K562 (cell line): ENCODE data around the gene NUP50. TPM values are rescaled to one million over a fixed set of nuclear protein-coding genes. Genes with fewer than 3 reads are reported as not detected.

ENCODE experiments used
- ATAC-seq: fragments of 200-7000 bp; cut with Tn5 transposase; 3 replicates; pipeline ENCODE4 v1.9.1; 2020; ENCODE audit warnings: moderate library complexity
- BruUV-seq: library from RNA; stranded (reverse); fragments of 400-500 nt; replicated peaks from 2 replicates; lab custom pipeline; 2021; lab: Mats Ljungman, UMichigan
- CTCF ChIA-PET: fragments of 300-600 bp; formaldehyde crosslinking; extraction: SDS; loops from one replicate; lab custom pipeline; 2021; ENCODE audit warnings: low intra/inter-chr PET ratio; lab: Yijun Ruan, JAX
- POLR2A ChIA-PET: fragments of 300-600, 350-650 bp; sonication (Branson Sonifier 250); formaldehyde crosslinking; extraction: SDS; loops from one replicate; lab custom pipeline; 2021; ENCODE audit warnings: antibody characterized with exemption, inconsistent platforms; lab: Yijun Ruan, JAX
- DNase-seq, 4 experiments: peaks; one replicate each; pipeline versions ENCODE4 v3.0.0 to v3.0.0-alpha.2; 2011 to 2018; ENCODE audit warnings: low spot score in 3 of 4, mixed read lengths in 3 of 4; ENCODE audit errors: extremely low read depth in 1 of 4
- FAIRE-seq: peaks from 2 replicates; lab custom pipeline; 2011; peaks lifted over from hg19 to GRCh38; lab: Jason Lieb, UNC
- H2AFZ ChIP-seq: 2 replicates; pipeline ENCODE4 v1.6.0; 2011; ENCODE audit warnings: low read depth, low read length, control low read depth, inconsistent platforms
- H3K27ac ChIP-seq: fragments of 200-600 bp; 3 replicates; pipeline ENCODE4 v1.8.0; 2011; ENCODE audit warnings: low read depth, mild to moderate bottlenecking, control low read depth, inconsistent platforms, low read length, moderate library complexity, mixed read lengths; ENCODE audit errors: extremely low read depth
- H3K27me3 ChIP-seq, 2 experiments: fragments of 300-600 bp in 1 of 2; 2 replicates in 1 of 2; 3 replicates in 1 of 2; pipeline versions ENCODE4 v1.6.0 to v1.8.0; 2011; ENCODE audit warnings: inconsistent platforms in 2 of 2, low read length in 2 of 2, mild to moderate bottlenecking in 1 of 2, mixed read lengths in 1 of 2, moderate library complexity in 1 of 2; ENCODE audit not compliant: control insufficient read depth in 2 of 2, insufficient read depth in 2 of 2
- H3K36me3 ChIP-seq: fragments of 300-600 bp; 3 replicates; pipeline ENCODE4 v1.8.0; 2011; ENCODE audit warnings: mild to moderate bottlenecking, low read length, inconsistent platforms; ENCODE audit not compliant: control insufficient read depth, insufficient read depth
- H3K4me1 ChIP-seq, 2 experiments: fragments of 200-600 bp in 1 of 2; replicated peaks in 1 of 2; 2 replicates in 1 of 2; 3 replicates in 1 of 2; pipeline versions ENCODE4 v1.5.1 to v1.8.0; 2011; ENCODE audit warnings: inconsistent platforms in 2 of 2, low read length in 2 of 2, mild to moderate bottlenecking in 1 of 2, mixed read lengths in 1 of 2, moderate library complexity in 1 of 2; ENCODE audit not compliant: control insufficient read depth in 2 of 2, insufficient read depth in 2 of 2
- H3K4me2 ChIP-seq: 2 replicates; pipeline ENCODE4 v1.6.1; 2011; ENCODE audit warnings: low read length, control low read depth, inconsistent platforms, mixed read lengths; ENCODE audit not compliant: insufficient read depth
- H3K4me3 ChIP-seq: fragments of 200-600 bp; sonication (generic), shearing (Covaris generic); 2 replicates; pipeline ENCODE4 v1.5.1; 2016; ENCODE audit warnings: control low read depth, inconsistent platforms
- H3K79me2 ChIP-seq: fragments of 200-600 bp; 3 replicates; pipeline ENCODE4 v1.8.0; 2011; ENCODE audit warnings: low read length, inconsistent platforms; ENCODE audit not compliant: control insufficient read depth, insufficient read depth
- H3K9ac ChIP-seq, 2 experiments: 2 replicates each; pipeline versions ENCODE4 v1.6.0 to v1.6.1; 2011; ENCODE audit warnings: low read depth in 2 of 2, low read length in 2 of 2, control low read depth in 1 of 2, inconsistent platforms in 1 of 2, mild to moderate bottlenecking in 1 of 2, mixed read lengths in 1 of 2; ENCODE audit not compliant: insufficient read depth in 1 of 2
- H3K9me1 ChIP-seq: one replicate; pipeline ENCODE4 v1.6.0; 2011; ENCODE audit warnings: inconsistent platforms, mild to moderate bottlenecking, low read length, moderate library complexity; ENCODE audit not compliant: control insufficient read depth, insufficient read depth
- H3K9me3 ChIP-seq: replicated peaks from 2 replicates; pipeline ENCODE4 v1.5.1; 2011; ENCODE audit warnings: low read depth, low read length, inconsistent platforms; ENCODE audit not compliant: control insufficient read depth, insufficient read depth
- H4K20me1 ChIP-seq: replicated peaks from 2 replicates; pipeline ENCODE4 v1.6.1; 2011; ENCODE audit warnings: low read length, inconsistent platforms, mixed read lengths; ENCODE audit not compliant: control insufficient read depth, insufficient read depth
- FUS ChIP-seq: fragments of 200-400 bp; formaldehyde crosslinking; optimal IDR thresholded peaks from 2 replicates; pipeline ENCODE3; 2017; ENCODE audit warnings: low read depth, low read length
- HDGF ChIP-seq: fragments of 450-650 bp; IDR thresholded peaks from 2 replicates; pipeline ENCODE4 v1.6.1; 2016
- KDM2B ChIP-seq: fragments of 250-450 bp; sonication (Bioruptor Pico); IDR thresholded peaks from 2 replicates; pipeline ENCODE4 v1.8.0; 2021; ENCODE audit warnings: mild to moderate bottlenecking, moderate library complexity
- NR2F6 ChIP-seq: fragments of 450-650 bp; formaldehyde crosslinking; IDR thresholded peaks from 2 replicates; pipeline ENCODE4 v1.4.0; 2020; ENCODE audit warnings: mild to moderate bottlenecking
- POLR2H ChIP-seq: IDR thresholded peaks from 2 replicates; pipeline ENCODE4 v1.6.1; 2016; ENCODE audit warnings: missing genetic modification characterization, low read depth, mild to moderate bottlenecking, control low read depth, missing compliant biosample characterization, moderate library complexity
- SRSF1 ChIP-seq: fragments of 200-400 bp; formaldehyde crosslinking; IDR thresholded peaks from 2 replicates; pipeline ENCODE4 v1.6.1; 2017; ENCODE audit warnings: mild to moderate bottlenecking, low read depth, low read length, moderate library complexity
- TAL1 ChIP-seq: fragments of 450-650 bp; IDR thresholded peaks from 2 replicates; pipeline ENCODE4 v1.6.1; 2016; ENCODE audit warnings: mild to moderate bottlenecking
- TBP ChIP-seq: optimal IDR thresholded peaks from 2 replicates; pipeline ENCODE3; 2011; ENCODE audit warnings: low read depth, low read length, improper control_type of control experiment
- ZBTB7A ChIP-seq: IDR thresholded peaks from 2 replicates; pipeline ENCODE4 v1.6.1; 2011; ENCODE audit warnings: low read depth, mild to moderate bottlenecking, low read length, moderate library complexity, borderline replicate concordance; ENCODE audit not compliant: control insufficient read depth
- ZNF175 ChIP-seq: fragments of 200-800 bp; sonication (Bioruptor generic); IDR thresholded peaks from 2 replicates; pipeline ENCODE4 v1.6.1; 2016; ENCODE audit warnings: low read depth, mild to moderate bottlenecking, missing genetic modification characterization, missing compliant biosample characterization
- ZNF3 ChIP-seq: fragments of 250-450 bp; sonication (Bioruptor Pico); IDR thresholded peaks from 2 replicates; pipeline ENCODE4 v1.5.0; 2021; ENCODE audit warnings: mild to moderate bottlenecking, moderate library complexity
- WGBS: fragments of 100-300 bp; shearing (Covaris generic); methylation state at CpG from one replicate; pipeline ENCODE4 v1.1.6; 2016; ENCODE audit warnings: low coverage, mixed read lengths; ENCODE audit not compliant: insufficient coverage; ENCODE audit errors: missing lambda C conversion rate; 5-methylcytosine and 5-hydroxymethylcytosine counted together
- in situ Hi-C: fragments of 300-500 bp; cut with MboI; formaldehyde crosslinking; loops from 4 replicates; pipeline ENCODE4 v1.15.0; 2018; ENCODE audit warnings: inconsistent platforms, mixed read lengths
- intact Hi-C: fragments of 100-400 bp; cut with micrococcal nuclease; formaldehyde crosslinking; loops from 2 replicates; pipeline ENCODE4 v1.14.2; 2022
- polyA plus RNA-seq, 8 experiments: library from polyadenylated mRNA; depleted of rRNA in 4 of 8; stranded (reverse) in 5 of 8; unstranded in 3 of 8; fragments of >200 nt; fragmentation: Nextera tagmentation in 2 of 8; fragmentation: Illumina TruSeq in 1 of 8; extraction: Ambion mirVana in 2 of 8; extraction: Trizol in 1 of 8; gene quantifications; 2 replicates each; pipeline versions ENCODE4 v1.2.1 to v1.2.3, GENCODE V29; 2011 to 2014; ENCODE audit warnings: inconsistent platforms in 1 of 8, missing spikeins in 1 of 8
- total RNA-seq, 7 experiments: library from RNA; depleted of rRNA in 6 of 7; stranded (reverse); fragments of >200 nt in 6 of 7; fragmentation: Illumina TruSeq in 2 of 7; extraction: Trizol in 2 of 7; gene quantifications; 2 replicates each; pipeline versions ENCODE4 v1.2.1 to v1.2.3, GENCODE V29; 2011 to 2021; ENCODE audit warnings: low replicate concordance in 1 of 7
- TF ChIP-seq, protein P1 (sequence below): fragments of 250-450 bp; sonication (Bioruptor Pico); IDR thresholded peaks from 2 replicates; pipeline ENCODE4 v1.9.0; 2021; ENCODE audit warnings: mild to moderate bottlenecking, inconsistent platforms
- TF ChIP-seq, protein P2 (sequence below): sonication (generic); formaldehyde crosslinking; IDR thresholded peaks from 2 replicates; pipeline ENCODE4 v1.8.1; 2023; ENCODE audit warnings: missing genetic modification reagents, mild to moderate bottlenecking, borderline replicate concordance

Gene NUP50
- total and polyA plus RNA-seq, 9 of the 15 experiments (the other 6 are each of a cell fraction or from before 2014, with no cell fraction given), result 23.8 to 83.7 (median 55.3) TPM

DNA sequence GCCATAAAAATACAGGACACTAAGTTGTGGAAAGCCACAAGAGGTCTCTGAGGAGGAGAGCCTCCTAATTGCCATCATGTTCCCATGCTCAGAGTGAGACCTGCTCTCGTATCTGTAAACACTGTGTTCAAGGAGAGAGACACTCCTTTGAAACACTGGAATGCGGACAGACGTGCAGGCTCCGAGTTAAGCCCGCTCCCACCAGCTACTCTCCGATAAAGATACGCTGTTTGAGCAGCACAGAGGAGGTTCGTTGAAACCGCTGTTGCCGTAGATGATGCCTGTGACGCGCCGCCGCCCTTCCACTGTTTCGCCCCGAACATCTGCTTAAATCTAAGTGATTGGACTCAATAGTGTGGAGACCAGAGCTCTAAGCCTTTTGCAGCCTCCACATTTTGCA is 25.1 kb downstream of the NUP50 start:
- DNase-seq (no peak), ATAC-seq (no peak), FAIRE-seq (no peak)
- Histone ChIP-seq H3K4me3 (no peak overlapping the region), H3K79me2 (no peaks in the 10 kb centered on the region), H3K36me3 (peaks cover 23% of the 10 kb centered on the region; the same call in 2 of the 3 replicates), H2AFZ (no peak overlapping the region), H4K20me1 (no peaks in the 10 kb centered on the region), H3K9ac (no peak overlapping the region), H3K27me3 (no peaks in the 10 kb centered on the region), H3K27ac (no peak overlapping the region), H3K9me3 (no peaks in the 10 kb centered on the region), H3K4me1 (peaks cover 6 to 13% of the 10 kb centered on the region in 2 experiments; a peak in 4 of 5 replicates), H3K9me1 (no peaks in the 10 kb centered on the region), H3K4me2 (no peak overlapping the region)
- TF ChIP-seq ZBTB7A, result no peak
- no peak for TF ChIP-seq ZNF3 (CRISPR knock-in tag)
- TF ChIP-seq KDM2B (CRISPR knock-in tag), result no peak
- TF ChIP-seq, protein P1, sequence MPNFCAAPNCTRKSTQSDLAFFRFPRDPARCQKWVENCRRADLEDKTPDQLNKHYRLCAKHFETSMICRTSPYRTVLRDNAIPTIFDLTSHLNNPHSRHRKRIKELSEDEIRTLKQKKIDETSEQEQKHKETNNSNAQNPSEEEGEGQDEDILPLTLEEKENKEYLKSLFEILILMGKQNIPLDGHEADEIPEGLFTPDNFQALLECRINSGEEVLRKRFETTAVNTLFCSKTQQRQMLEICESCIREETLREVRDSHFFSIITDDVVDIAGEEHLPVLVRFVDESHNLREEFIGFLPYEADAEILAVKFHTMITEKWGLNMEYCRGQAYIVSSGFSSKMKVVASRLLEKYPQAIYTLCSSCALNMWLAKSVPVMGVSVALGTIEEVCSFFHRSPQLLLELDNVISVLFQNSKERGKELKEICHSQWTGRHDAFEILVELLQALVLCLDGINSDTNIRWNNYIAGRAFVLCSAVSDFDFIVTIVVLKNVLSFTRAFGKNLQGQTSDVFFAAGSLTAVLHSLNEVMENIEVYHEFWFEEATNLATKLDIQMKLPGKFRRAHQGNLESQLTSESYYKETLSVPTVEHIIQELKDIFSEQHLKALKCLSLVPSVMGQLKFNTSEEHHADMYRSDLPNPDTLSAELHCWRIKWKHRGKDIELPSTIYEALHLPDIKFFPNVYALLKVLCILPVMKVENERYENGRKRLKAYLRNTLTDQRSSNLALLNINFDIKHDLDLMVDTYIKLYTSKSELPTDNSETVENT (CRISPR knock-in tag), result no peak
- TF ChIP-seq ZNF175 (CRISPR knock-in tag), result no peak
- no peak for TF ChIP-seq TAL1
- no peak for TF ChIP-seq HDGF
- TF ChIP-seq POLR2H (tag), result no peak
- TF ChIP-seq FUS, result no peak
- TF ChIP-seq SRSF1, result no peak
- TF ChIP-seq NR2F6 (CRISPR knock-in tag), result no peak
- TF ChIP-seq, protein P2, sequence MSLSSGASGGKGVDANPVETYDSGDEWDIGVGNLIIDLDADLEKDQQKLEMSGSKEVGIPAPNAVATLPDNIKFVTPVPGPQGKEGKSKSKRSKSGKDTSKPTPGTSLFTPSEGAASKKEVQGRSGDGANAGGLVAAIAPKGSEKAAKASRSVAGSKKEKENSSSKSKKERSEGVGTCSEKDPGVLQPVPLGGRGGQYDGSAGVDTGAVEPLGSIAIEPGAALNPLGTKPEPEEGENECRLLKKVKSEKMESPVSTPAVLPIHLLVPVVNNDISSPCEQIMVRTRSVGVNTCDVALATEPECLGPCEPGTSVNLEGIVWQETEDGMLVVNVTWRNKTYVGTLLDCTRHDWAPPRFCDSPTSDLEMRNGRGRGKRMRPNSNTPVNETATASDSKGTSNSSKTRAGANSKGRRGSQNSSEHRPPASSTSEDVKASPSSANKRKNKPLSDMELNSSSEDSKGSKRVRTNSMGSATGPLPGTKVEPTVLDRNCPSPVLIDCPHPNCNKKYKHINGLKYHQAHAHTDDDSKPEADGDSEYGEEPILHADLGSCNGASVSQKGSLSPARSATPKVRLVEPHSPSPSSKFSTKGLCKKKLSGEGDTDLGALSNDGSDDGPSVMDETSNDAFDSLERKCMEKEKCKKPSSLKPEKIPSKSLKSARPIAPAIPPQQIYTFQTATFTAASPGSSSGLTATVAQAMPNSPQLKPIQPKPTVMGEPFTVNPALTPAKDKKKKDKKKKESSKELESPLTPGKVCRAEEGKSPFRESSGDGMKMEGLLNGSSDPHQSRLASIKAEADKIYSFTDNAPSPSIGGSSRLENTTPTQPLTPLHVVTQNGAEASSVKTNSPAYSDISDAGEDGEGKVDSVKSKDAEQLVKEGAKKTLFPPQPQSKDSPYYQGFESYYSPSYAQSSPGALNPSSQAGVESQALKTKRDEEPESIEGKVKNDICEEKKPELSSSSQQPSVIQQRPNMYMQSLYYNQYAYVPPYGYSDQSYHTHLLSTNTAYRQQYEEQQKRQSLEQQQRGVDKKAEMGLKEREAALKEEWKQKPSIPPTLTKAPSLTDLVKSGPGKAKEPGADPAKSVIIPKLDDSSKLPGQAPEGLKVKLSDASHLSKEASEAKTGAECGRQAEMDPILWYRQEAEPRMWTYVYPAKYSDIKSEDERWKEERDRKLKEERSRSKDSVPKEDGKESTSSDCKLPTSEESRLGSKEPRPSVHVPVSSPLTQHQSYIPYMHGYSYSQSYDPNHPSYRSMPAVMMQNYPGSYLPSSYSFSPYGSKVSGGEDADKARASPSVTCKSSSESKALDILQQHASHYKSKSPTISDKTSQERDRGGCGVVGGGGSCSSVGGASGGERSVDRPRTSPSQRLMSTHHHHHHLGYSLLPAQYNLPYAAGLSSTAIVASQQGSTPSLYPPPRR (CRISPR knock-in tag), result no peak
- TF ChIP-seq TBP, result no peak
- in situ Hi-C loops, result no loop called here
- no TSS peak for BruUV-seq
- intact Hi-C loops, result no loop called here
- CTCF ChIA-PET, result no interaction called here
- WGBS, result 81% methylated on average over 13 of the region's 16 CpGs
- POLR2A ChIA-PET, result no interaction called here
